Caki2 (cell line): ENCODE results near the gene SOCS3. TPM values are rescaled to one million over a fixed set of nuclear protein-coding genes. Genes with fewer than 3 reads are reported as not detected.

Experiments
- total RNA-seq: library from RNA; depleted of rRNA; stranded (reverse); fragments of >200 nt; shearing (Covaris generic); gene quantifications from 2 replicates; pipeline ENCODE4 v1.2.3, GENCODE V29; 2014; ENCODE audit warnings: low replicate concordance; rRNA removed

The SOCS3 gene
- total RNA-seq, 1 experiment from 2014 or later: 28.9 TPM

Other genes with a start within 250 kb of the SOCS3 start
- gene TMC6, start 231.3 kb downstream of the SOCS3 start, total RNA-seq: 21.2 and 31.4 TPM in 2 replicates
- gene TMC8, start 229.3 kb downstream of the SOCS3 start, total RNA-seq: 0.14 and 0.17 TPM in 2 replicates
- not detected in 2 replicates for gene C17orf99, start 213.7 kb downstream of the SOCS3 start, total RNA-seq
- 213 and 286 TPM in 2 replicates for gene SYNGR2, start 191.5 kb downstream of the SOCS3 start, total RNA-seq
- gene TK1, start 173.0 kb downstream of the SOCS3 start, total RNA-seq: 160 and 213 TPM in 2 replicates
- gene AFMID, start 172.7 kb downstream of the SOCS3 start, total RNA-seq: 37.2 and 41.1 TPM in 2 replicates
- 192 and 210 TPM in 2 replicates for gene BIRC5, start 145.8 kb downstream of the SOCS3 start, total RNA-seq
- not detected in 2 replicates for gene TMEM235, start 128.4 kb downstream of the SOCS3 start, total RNA-seq
- gene PGS1, start 18.6 kb upstream of the SOCS3 start, total RNA-seq: 32.8 and 57.8 TPM in 2 replicates
- gene DNAH17, start 217.3 kb upstream of the SOCS3 start, total RNA-seq: 0.41 TPM in 1 of 2 replicates, not detected in the other